HepG2 (cell line): ENCODE data around the gene SLC26A5. TPM values are rescaled to one million over a fixed set of nuclear protein-coding genes. Genes with fewer than 3 reads are reported as not detected.

Source experiments
- ATAC-seq: fragments of 200-7000 bp; cut with Tn5 transposase; 3 replicates; pipeline ENCODE4 v1.9.1; 2020; ENCODE audit warnings: mild to moderate bottlenecking, moderate library complexity
- BruUV-seq: library from RNA; stranded (reverse); fragments of 400-500 nt; replicated peaks from 2 replicates; lab custom pipeline; 2021; lab: Mats Ljungman, UMichigan
- CTCF ChIA-PET: fragments of 300-600 bp; formaldehyde crosslinking; extraction: SDS; loops from one replicate; lab custom pipeline; 2021; ENCODE audit warnings: low total read pairs, inconsistent platforms, low intra/inter-chr PET ratio; lab: Yijun Ruan, JAX
- POLR2A ChIA-PET: fragments of 350-600 bp; sonication (Branson Sonifier 250); formaldehyde crosslinking; loops from one replicate; lab custom pipeline; 2020; ENCODE audit warnings: antibody characterized with exemption, inconsistent platforms; lab: Yijun Ruan, JAX
- DNase-seq: peaks from one replicate; pipeline ENCODE4 v3.0.0-alpha.2; 2015; ENCODE audit warnings: low spot score
- FAIRE-seq: peaks from 3 replicates; lab custom pipeline; 2011; peaks lifted over from hg19 to GRCh38; lab: Jason Lieb, UNC
- H2AFZ ChIP-seq: one replicate; pipeline ENCODE4 v1.6.1; 2011; ENCODE audit warnings: low read length, inconsistent platforms
- H3K27ac ChIP-seq: fragments of 300-600 bp; 3 replicates; pipeline ENCODE4 v1.8.0; 2011; ENCODE audit warnings: mixed run types, mild to moderate bottlenecking, mixed read lengths, low read length, inconsistent platforms; ENCODE audit not compliant: insufficient read depth; ENCODE audit errors: extremely low read length
- H3K27me3 ChIP-seq, 2 experiments: fragments of 200-600 bp in 1 of 2; 2 replicates in 1 of 2; 3 replicates in 1 of 2; pipeline versions ENCODE4 v1.6.0 to v1.8.0; 2011; ENCODE audit warnings: low read length in 2 of 2, mild to moderate bottlenecking in 2 of 2, moderate library complexity in 2 of 2, inconsistent platforms in 1 of 2; ENCODE audit not compliant: insufficient read depth in 2 of 2, control insufficient read depth in 1 of 2
- H3K36me3 ChIP-seq, 2 experiments: fragments of 200-600 bp in 1 of 2; replicated peaks in 1 of 2; 2 replicates in 1 of 2; 3 replicates in 1 of 2; pipeline versions ENCODE4 v1.5.1 to v1.8.0; 2011; ENCODE audit warnings: low read length in 2 of 2, inconsistent platforms in 1 of 2; ENCODE audit not compliant: insufficient read depth in 2 of 2, control insufficient read depth in 1 of 2
- H3K4me1 ChIP-seq: 2 replicates; pipeline ENCODE4 v1.5.1; 2012; ENCODE audit warnings: low read length, inconsistent platforms; ENCODE audit not compliant: insufficient read depth
- H3K4me2 ChIP-seq: 2 replicates; pipeline ENCODE4 v1.6.0; 2011; ENCODE audit warnings: low read depth, low read length, inconsistent platforms
- H3K4me3 ChIP-seq, 3 experiments: fragments of 200-600 bp in 1 of 3; sonication (generic), shearing (Covaris generic) in 1 of 3; replicated peaks in 1 of 3; 2 replicates each; pipeline ENCODE4 v1.5.1; 2011 to 2016; ENCODE audit warnings: low read length in 3 of 3, inconsistent platforms in 2 of 3, low read depth in 2 of 3, mild to moderate bottlenecking in 2 of 3, control low read depth in 1 of 3, mixed read lengths in 1 of 3; ENCODE audit not compliant: insufficient read depth in 1 of 3
- H3K79me2 ChIP-seq: one replicate; pipeline ENCODE4 v1.6.1; 2011; ENCODE audit warnings: low read length, inconsistent platforms; ENCODE audit not compliant: insufficient read depth
- H3K9ac ChIP-seq: 2 replicates; pipeline ENCODE4 v1.6.0; 2011; ENCODE audit warnings: mild to moderate bottlenecking, low read depth, low read length, inconsistent platforms; ENCODE audit not compliant: insufficient read depth
- H3K9me3 ChIP-seq: 2 replicates; pipeline ENCODE4 v1.5.1; 2012; ENCODE audit warnings: mild to moderate bottlenecking, low read length
- H4K20me1 ChIP-seq: 2 replicates; pipeline ENCODE4 v1.6.0; 2011; ENCODE audit warnings: inconsistent platforms, mild to moderate bottlenecking, low read length, moderate library complexity; ENCODE audit not compliant: insufficient read depth
- BORCS8-MEF2B ChIP-seq: sonication (generic); formaldehyde crosslinking; IDR thresholded peaks from 2 replicates; pipeline ENCODE4 v1.8.0; 2022; ENCODE audit warnings: mild to moderate bottlenecking, missing genetic modification reagents
- POGZ ChIP-seq: sonication (generic); formaldehyde crosslinking; IDR thresholded peaks from 2 replicates; pipeline ENCODE4 v1.4.0; 2020; ENCODE audit warnings: mild to moderate bottlenecking, missing genetic modification reagents
- SIX1 ChIP-seq: sonication (generic); formaldehyde crosslinking; IDR thresholded peaks from 2 replicates; pipeline ENCODE4 v1.4.0; 2020; ENCODE audit warnings: missing genetic modification reagents, borderline replicate concordance
- STAG1 ChIP-seq: sonication (generic); formaldehyde crosslinking; IDR thresholded peaks from 2 replicates; pipeline ENCODE4 v1.4.0; 2020; ENCODE audit warnings: missing genetic modification reagents
- TOE1 ChIP-seq: sonication (generic); formaldehyde crosslinking; IDR thresholded peaks from 2 replicates; pipeline ENCODE4 v1.4.0; 2020; ENCODE audit warnings: mild to moderate bottlenecking, missing genetic modification reagents
- ZNF143 ChIP-seq: sonication (generic); formaldehyde crosslinking; IDR thresholded peaks from 2 replicates; pipeline ENCODE4 v1.4.0; 2020; ENCODE audit warnings: missing genetic modification reagents
- ZNF235 ChIP-seq: sonication (generic); formaldehyde crosslinking; IDR thresholded peaks from 2 replicates; pipeline ENCODE4 v1.8.1; 2023; ENCODE audit warnings: mild to moderate bottlenecking, missing genetic modification reagents, borderline replicate concordance
- ZNF660 ChIP-seq: sonication (generic); formaldehyde crosslinking; IDR thresholded peaks from 2 replicates; pipeline ENCODE4 v1.5.1; 2020; ENCODE audit warnings: mild to moderate bottlenecking, low read depth, missing genetic modification reagents, borderline replicate concordance
- ZNF672 ChIP-seq: sonication (generic); formaldehyde crosslinking; IDR thresholded peaks from 2 replicates; pipeline ENCODE4 v1.8.1; 2022; ENCODE audit warnings: missing genetic modification reagents
- ZNF720 ChIP-seq: sonication (generic); formaldehyde crosslinking; IDR thresholded peaks from 2 replicates; pipeline ENCODE4 v1.4.0; 2020; ENCODE audit warnings: missing genetic modification reagents
- ZNF816 ChIP-seq: sonication (generic); formaldehyde crosslinking; IDR thresholded peaks from 2 replicates; pipeline ENCODE4 v1.8.0; 2022; ENCODE audit warnings: missing genetic modification reagents, mild to moderate bottlenecking, borderline replicate concordance
- WGBS: methylation state at CpG from one replicate; pipeline ENCODE4 v1.1.6; 2017; ENCODE audit warnings: low lambda C conversion rate; 5-methylcytosine and 5-hydroxymethylcytosine counted together
- in situ Hi-C: cut with HindIII; loops from 2 replicates; pipeline ENCODE4 v1.10.0; 2017; ENCODE audit warnings: low pct_unique_long_range_greater_than_20kb; ENCODE audit not compliant: extremely low pct_ligation_motif_present
- intact Hi-C: fragments of 100-400 bp; cut with micrococcal nuclease; formaldehyde crosslinking; loops from one replicate; pipeline ENCODE4 v1.10.0; 2022; ENCODE audit not compliant: unreplicated experiment
- polyA plus RNA-seq, 8 experiments: library from polyadenylated mRNA; depleted of rRNA in 3 of 8; stranded (reverse) in 7 of 8; unstranded in 1 of 8; fragments of >200 nt; fragmentation: Illumina TruSeq in 4 of 8; extraction: Trizol in 4 of 8; gene quantifications; 2 replicates each; pipeline versions ENCODE4 v1.2.1 to v1.2.3, GENCODE V29; 2011 to 2016; ENCODE audit warnings: low read depth in 4 of 8, missing spikeins in 1 of 8, mixed read lengths in 1 of 8; ENCODE audit not compliant: insufficient read depth in 1 of 8
- total RNA-seq, 5 experiments: library from RNA; depleted of rRNA; stranded (reverse); fragments of >200 nt; fragmentation: Illumina TruSeq; extraction: Trizol; gene quantifications; 2 replicates each; pipeline ENCODE4 v1.2.3, GENCODE V29; 2016; ENCODE audit warnings: low read depth in 1 of 5
- TF ChIP-seq, protein P1 (sequence below): sonication (generic); formaldehyde crosslinking; IDR thresholded peaks from 2 replicates; pipeline ENCODE4 v1.4.0; 2020; ENCODE audit warnings: mild to moderate bottlenecking, missing genetic modification reagents
- TF ChIP-seq, protein P2 (sequence below): sonication (generic); formaldehyde crosslinking; IDR thresholded peaks from 2 replicates; pipeline ENCODE4 v1.5.0; 2020; ENCODE audit warnings: missing genetic modification reagents, mild to moderate bottlenecking, borderline replicate concordance
- TF ChIP-seq, protein P3 (sequence below): sonication (generic); formaldehyde crosslinking; IDR thresholded peaks from 2 replicates; pipeline ENCODE4 v1.4.0; 2020; ENCODE audit warnings: missing genetic modification reagents, borderline replicate concordance
- TF ChIP-seq, protein P4 (sequence below): sonication (generic); formaldehyde crosslinking; IDR thresholded peaks from 2 replicates; pipeline ENCODE4 v1.8.0; 2022; ENCODE audit warnings: low read depth, missing genetic modification reagents

Gene SLC26A5
- total and polyA plus RNA-seq, 2 of the 13 experiments (the other 11 are each of a cell fraction or from before 2014, with no cell fraction given), result 0.08 to 0.11 TPM

DNA sequence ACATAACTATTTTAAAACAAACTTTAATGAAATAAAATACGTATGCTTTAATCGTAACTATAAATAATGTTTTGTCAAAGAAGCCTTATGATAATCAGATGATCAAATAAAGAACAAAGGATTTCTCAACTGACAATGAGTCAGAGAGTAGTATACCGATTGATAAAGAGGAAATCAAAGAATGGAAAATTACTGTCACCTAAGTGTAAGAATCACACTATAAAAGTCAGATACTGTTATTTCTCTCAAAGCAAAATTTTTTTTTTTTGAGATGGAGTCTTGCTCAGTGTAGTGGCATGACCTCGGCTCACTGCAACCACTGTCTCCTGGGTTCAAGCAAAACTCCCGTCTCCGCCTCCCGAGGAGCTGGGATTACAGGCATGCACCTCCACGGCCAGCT is 120.3 kb downstream of the SLC26A5 start:
- TF ChIP-seq, protein P1, sequence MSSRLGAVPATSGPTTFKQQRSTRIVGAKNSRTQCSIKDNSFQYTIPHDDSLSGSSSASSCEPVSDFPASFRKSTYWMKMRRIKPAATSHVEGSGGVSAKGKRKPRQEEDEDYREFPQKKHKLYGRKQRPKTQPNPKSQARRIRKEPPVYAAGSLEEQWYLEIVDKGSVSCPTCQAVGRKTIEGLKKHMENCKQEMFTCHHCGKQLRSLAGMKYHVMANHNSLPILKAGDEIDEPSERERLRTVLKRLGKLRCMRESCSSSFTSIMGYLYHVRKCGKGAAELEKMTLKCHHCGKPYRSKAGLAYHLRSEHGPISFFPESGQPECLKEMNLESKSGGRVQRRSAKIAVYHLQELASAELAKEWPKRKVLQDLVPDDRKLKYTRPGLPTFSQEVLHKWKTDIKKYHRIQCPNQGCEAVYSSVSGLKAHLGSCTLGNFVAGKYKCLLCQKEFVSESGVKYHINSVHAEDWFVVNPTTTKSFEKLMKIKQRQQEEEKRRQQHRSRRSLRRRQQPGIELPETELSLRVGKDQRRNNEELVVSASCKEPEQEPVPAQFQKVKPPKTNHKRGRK, result no peak
- no peak for TF ChIP-seq ZNF720 (CRISPR knock-in tag)
- no peak for TF ChIP-seq ZNF660 (CRISPR knock-in tag)
- TF ChIP-seq, protein P2, sequence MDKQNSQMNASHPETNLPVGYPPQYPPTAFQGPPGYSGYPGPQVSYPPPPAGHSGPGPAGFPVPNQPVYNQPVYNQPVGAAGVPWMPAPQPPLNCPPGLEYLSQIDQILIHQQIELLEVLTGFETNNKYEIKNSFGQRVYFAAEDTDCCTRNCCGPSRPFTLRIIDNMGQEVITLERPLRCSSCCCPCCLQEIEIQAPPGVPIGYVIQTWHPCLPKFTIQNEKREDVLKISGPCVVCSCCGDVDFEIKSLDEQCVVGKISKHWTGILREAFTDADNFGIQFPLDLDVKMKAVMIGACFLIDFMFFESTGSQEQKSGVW (CRISPR knock-in tag), result no peak
- no peak for TF ChIP-seq ZNF235 (CRISPR knock-in tag)
- no peak for TF ChIP-seq ZNF672
- TF ChIP-seq BORCS8-MEF2B (CRISPR knock-in tag), result no peak
- no peak for TF ChIP-seq SIX1
- TF ChIP-seq ZNF816, result no peak
- TF ChIP-seq, protein P3, sequence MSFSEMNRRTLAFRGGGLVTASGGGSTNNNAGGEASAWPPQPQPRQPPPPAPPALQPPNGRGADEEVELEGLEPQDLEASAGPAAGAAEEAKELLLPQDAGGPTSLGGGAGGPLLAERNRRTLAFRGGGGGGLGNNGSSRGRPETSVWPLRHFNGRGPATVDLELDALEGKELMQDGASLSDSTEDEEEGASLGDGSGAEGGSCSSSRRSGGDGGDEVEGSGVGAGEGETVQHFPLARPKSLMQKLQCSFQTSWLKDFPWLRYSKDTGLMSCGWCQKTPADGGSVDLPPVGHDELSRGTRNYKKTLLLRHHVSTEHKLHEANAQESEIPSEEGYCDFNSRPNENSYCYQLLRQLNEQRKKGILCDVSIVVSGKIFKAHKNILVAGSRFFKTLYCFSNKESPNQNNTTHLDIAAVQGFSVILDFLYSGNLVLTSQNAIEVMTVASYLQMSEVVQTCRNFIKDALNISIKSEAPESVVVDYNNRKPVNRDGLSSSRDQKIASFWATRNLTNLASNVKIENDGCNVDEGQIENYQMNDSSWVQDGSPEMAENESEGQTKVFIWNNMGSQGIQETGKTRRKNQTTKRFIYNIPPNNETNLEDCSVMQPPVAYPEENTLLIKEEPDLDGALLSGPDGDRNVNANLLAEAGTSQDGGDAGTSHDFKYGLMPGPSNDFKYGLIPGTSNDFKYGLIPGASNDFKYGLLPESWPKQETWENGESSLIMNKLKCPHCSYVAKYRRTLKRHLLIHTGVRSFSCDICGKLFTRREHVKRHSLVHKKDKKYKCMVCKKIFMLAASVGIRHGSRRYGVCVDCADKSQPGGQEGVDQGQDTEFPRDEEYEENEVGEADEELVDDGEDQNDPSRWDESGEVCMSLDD (CRISPR knock-in tag), result no peak
- TF ChIP-seq, protein P4, sequence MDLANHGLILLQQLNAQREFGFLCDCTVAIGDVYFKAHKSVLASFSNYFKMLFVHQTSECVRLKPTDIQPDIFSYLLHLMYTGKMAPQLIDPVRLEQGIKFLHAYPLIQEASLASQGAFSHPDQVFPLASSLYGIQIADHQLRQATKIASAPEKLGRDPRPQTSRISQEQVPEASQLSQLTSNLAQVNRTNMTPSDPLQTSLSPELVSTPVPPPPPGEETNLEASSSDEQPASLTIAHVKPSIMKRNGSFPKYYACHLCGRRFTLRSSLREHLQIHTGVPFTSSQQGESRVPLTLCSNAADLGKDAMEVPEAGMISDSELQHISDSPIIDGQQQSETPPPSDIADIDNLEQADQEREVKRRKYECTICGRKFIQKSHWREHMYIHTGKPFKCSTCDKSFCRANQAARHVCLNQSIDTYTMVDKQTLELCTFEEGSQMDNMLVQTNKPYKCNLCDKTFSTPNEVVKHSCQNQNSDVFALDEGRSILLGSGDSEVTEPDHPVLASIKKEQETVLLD (CRISPR knock-in tag), result no peak
- TF ChIP-seq POGZ (CRISPR knock-in tag), result no peak
- TF ChIP-seq STAG1, result no peak
- no peak for TF ChIP-seq ZNF143 (CRISPR knock-in tag)
- TF ChIP-seq TOE1 (CRISPR knock-in tag), result no peak
- DNase-seq, result no peak
- in situ Hi-C loops, result no loop called here
- BruUV-seq, result no TSS peak
- Histone ChIP-seq H2AFZ (no peak overlapping the region), H3K27me3 (no peaks in the 10 kb centered on the region), H3K9me3 (no peaks in the 10 kb centered on the region), H3K79me2 (peaks cover 2% of the 10 kb centered on the region), H3K4me2 (no peak overlapping the region), H3K36me3 (peaks cover 9 to 66% of the 10 kb centered on the region in 2 experiments), H3K9ac (no peak overlapping the region), H4K20me1 (no peaks in the 10 kb centered on the region), H3K4me1 (no peaks in the 10 kb centered on the region), H3K4me3 (no peak overlapping the region), H3K27ac (no peak overlapping the region)
- 94% methylated on average over 8 of the region's 8 CpGs for WGBS
- no peak for FAIRE-seq
- ChIA-PET POLR2A (no interaction called here), CTCF (no interaction called here)
- no peak for ATAC-seq
- intact Hi-C loops, result no loop called here
